Glomerular endothelial cell (primary cell): Measurements from ENCODE around the gene TMEM72. TPM values are rescaled to one million over a fixed set of nuclear protein-coding genes. Genes with fewer than 3 reads are reported as not detected.

Experiments
- DNase-seq: peaks from one replicate; pipeline ENCODE4 v3.0.0-alpha.2; 2011; ENCODE audit warnings: low read depth, low spot score; ENCODE audit errors: extremely low read depth
- total RNA-seq: library from RNA; depleted of rRNA; stranded (reverse); fragments of >200 nt; gene quantifications from 2 replicates; pipeline ENCODE4 v1.2.3, GENCODE V29; 2015

Gene TMEM72
- total RNA-seq, 1 donor from 2014 or later: not detected

GRCh38 chr10:44932517-44933450, 21.6 kb downstream of the TMEM72 start:
- peak; percentile 14 for DNase-seq

GRCh38 chr10:44933451-44934321, 22.5 kb downstream of the TMEM72 start:
- no peak for DNase-seq

- DNase-seq: no peak
Observed at GRCh38 chr10:44934416-44935200, 23.5 kb downstream of the TMEM72 start.

DNA sequence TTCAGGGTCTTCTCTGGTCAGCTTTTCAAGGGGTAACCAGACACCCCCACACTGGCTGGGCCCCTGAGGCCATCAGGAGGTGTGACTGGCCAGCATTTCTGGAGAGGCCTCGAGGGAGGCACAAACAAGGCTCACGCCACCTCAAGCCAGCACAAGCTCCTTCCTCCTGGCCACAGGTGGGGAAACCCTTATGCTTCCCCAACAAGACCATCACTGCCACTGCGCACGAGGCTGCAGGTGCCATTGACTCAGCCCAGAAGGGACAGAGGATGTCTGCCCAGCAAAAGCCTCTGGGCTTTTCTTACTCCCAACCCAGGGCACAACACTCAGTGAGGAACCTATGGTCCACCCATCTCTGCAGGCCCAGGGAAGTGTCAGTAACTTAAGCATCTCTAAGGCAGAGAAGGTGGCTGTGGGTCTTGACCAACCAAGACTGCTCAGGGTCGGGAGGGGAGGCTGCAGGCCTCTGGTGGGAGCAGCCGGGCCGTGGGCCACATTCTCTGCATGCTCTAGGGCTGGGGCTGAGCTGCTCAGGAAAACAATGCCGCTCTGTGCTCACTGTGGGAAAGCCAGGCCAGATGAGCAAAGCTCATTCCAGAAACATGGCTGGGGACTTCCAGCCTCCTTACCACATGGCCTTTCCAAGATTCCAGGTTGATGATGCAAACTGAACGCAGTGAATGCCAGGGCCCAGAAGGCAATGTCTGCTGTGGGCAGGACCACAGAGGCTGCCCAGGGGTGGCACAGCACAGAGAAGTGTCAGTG, 24.2 kb downstream of the TMEM72 start:
- no peak for DNase-seq

DNA sequence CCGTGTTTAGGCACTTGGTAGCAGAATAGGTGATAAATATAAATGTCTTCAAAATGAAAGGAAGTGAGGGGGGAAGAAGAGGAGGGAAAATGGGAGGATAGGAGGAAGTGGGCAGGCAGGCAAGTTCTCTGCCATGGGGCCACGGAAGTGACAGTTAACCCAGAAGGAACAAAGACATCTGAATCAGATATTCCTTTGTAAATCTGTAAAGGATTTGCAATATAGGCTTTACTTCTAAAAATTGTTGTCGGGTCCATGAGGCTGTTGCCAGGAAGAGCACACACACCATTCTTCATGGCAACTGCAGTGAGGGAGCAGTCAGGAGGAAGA, 24.8 kb downstream of the TMEM72 start:
- DNase-seq: no peak

DNA sequence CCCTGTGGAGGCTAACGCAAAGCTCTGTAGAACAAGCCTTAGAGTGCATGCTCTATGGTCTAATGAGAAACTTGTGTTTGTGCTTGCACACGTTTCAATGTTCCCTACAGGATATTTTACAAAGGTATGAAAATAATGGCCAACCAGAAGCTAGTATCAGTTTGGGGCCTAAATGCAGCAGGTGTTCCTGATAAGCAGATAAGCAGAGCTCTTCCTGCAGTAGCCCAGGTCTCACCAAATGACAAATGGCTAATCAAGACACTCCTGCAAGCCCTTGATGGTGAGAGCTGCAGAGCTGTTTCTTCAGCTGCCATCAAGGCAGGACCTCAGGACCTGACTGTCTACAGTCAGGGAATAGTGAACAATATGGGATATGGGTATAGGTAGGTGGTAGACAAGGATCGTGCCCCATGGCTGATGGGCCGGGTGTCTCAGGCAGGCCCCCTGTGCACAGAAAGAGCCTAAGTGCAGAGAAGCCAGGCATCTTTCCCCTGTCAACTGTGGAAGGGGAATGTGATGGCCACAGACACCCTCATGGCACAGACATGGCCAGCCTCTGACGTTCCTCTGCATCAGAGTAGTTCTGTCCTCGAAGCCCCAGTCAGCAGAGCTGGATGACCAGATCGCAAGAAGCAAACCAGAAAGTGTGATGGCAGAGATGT, 25.3 kb downstream of the TMEM72 start:
- no peak for DNase-seq

GRCh38 chr10:44937196-44938005, 26.3 kb downstream of the TMEM72 start:
- no peak for DNase-seq

GRCh38 chr10:44938956-44939355, 27.8 kb downstream of the TMEM72 start:
- DNase-seq: no peak

GRCh38 chr10:44939691-44940401, 28.7 kb downstream of the TMEM72 start:
- DNase-seq: no peak

DNA sequence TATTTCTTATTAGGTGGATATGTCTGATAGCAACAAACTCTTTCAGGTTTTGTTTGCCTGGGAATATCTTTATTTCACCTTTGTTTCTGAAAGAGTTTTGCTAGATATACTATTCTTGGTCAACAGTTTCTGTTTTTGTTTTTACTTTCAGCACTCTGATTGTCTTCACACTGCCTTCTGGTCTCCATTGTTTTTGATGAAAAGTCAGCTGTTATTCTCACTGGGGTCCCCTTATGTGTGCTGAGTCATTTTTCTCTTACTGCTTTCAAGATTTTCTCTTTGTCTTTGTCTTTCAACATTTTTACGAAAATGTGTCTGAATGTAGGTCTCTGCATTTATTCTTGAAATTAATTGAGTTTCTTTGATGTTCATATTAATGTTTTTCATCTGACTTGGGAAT, 33.2 kb downstream of the TMEM72 start:
- no peak for DNase-seq

DNA sequence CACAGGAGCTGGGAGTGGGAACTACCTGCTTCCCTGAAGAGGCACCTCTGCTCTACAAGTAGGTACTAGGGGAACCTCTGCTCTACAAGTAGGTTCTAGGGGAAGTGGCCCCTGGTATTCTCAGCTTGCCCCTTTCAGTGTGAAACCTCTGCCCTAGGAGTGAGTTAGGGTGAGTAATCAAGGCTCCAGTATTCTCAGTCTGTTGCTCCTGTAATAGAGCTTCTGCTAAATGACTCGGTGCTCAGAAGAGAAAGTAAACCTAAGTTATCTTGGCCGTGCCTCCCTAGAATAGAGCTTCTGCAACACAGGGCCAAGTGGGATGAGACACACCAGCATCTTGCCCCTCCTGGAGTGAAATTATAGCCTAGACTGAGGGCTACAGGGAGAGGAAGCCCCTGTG, 35.1 kb downstream of the TMEM72 start:
- DNase-seq: no peak

DNA sequence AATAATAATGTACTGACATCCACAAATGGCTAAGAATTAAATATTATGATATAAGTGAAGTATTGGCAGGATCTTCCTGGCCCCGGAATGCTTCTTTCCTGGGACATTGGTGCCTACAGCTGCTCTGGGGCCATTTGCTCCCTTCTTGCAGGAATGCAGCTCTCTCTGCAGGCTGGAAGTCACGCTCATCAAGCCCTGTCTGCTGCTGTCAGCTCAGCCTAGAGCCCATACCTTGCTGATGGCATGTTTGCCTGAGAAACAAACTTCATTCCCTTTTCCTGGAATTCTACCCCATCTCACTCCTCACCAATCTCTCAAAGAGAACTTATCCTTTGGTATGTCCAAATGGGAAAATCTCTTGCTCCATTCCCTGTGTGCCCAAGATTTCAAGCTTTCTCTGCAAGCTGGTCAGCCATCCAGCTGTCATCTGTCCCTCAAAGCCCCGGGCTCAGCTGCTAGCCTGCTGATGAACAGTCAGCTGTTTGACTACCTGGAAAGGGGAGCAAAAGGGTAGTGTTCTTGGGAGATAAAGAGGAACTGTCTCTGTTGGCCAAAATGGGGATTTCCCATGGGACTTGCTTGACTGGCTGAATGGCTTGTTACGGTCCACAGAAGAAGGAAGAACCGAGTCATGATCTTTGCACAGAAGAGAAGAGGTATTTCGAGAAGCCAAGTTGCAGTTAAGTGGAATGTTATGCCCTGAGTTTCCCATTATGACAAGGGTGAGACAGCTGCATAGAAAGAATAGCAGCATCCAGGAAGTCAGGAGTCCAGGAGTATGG, 36.4 kb downstream of the TMEM72 start:
- DNase-seq: no peak

DNA sequence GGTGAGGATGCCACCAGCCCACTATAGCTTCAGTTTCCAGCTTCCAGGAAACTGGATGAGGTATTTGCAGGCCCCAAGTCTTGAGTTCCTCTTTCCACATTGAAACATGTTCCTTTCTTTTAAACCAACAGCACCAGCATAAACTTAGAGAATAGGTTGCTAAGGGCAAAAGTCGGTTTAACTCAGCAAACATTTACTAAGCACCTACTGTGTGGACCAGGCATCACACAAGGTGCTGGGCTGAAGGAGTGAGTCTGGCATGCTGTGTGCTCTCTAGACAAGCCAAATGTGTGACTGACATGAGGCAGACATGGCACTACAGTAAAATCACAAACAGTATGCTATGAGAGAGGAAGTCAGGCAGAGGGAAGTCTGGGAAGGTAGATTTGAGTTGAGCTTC, 37.5 kb downstream of the TMEM72 start:
- DNase-seq: no peak

DNA sequence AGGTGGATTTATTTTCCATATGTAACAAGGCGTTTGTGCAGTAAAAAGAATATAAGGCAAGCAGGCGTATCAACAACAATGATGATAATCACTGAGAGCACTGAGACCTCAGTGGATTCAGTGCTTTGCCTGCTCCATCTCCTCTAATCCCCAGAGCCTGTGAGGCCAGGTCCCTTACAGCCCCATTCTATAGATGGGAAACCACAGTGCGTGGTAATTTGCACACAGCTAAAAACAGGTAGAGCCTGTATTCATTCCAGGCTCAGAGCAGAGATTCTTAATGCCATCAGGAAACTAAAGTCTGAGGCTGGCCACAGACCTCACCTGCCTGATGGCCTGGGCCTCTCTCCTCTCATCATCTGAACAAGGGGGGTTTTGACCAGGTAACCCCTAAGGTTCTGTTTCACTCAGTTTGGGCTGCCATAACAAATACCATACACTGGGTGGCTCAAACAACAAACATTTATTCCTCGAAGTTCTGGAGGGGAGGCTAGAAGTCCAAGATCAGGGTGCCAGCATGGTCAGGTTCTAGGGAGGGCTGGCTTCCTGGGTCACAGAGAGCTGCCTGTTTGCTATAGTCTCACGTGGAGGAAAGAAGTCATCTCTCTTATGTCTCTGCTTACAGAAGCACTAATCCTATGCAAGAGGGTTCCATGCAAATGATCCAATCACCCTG, 38.1 kb downstream of the TMEM72 start:
- no peak for DNase-seq

DNA sequence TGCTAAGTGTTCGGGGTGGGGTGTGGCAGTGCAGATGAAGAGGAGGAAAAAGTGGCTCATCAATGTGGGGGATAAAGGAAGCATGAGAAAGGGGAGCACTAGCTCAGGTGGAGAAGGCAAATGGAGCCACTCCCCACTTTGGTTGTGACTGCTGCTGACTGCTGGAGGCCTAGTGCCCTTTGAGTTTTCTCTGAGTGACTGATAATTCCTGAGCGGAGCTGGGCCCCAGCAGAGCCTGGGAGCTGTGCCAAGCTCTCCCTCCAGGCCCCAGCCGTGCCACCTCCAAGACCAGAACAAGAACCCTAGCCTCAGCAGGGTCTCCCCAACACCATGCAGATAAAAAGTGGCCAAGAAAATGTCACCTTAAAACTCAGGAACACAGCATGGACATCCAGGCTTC, 38.8 kb downstream of the TMEM72 start:
- DNase-seq: no peak

- no peak for DNase-seq
Observed at GRCh38 chr10:44950326-44951225, 39.4 kb downstream of the TMEM72 start.
